Activated CD4-positive, CD25-positive, alpha-beta regulatory T cell (primary cell): ENCODE measurements around the gene THADA.
"Not testable (repeated sequence)": the region's sequence is repeated elsewhere in the genome, so short reads cannot be mapped to it uniquely, and the experiment has no call there.

Experiments
- DNase-seq, 4 experiments: peaks; one replicate each; lab custom pipeline; 2025; lab: John Stamatoyannopoulos, UW

THADA gene

GRCh38 chr2:43595603-43596412 lies at the start of gene THADA:
THADA (minus strand) TSS chr2:43596038; CDS start chr2:43592392, 3,646 bp downstream.
- DNase-seq: peak; percentile 88 to 93 (median 90)

- DNase-seq: no peak
These were observed 47.8 kb upstream of the THADA start for GRCh38 chr2:43643680-43644079.

GRCh38 chr2:43642363-43642762 lies 46.5 kb upstream of the THADA start:
- DNase-seq: no peak

- peak; percentile 53 to 74 (median 57) for DNase-seq
These were observed 41.4 kb upstream of the THADA start, which contains the start of gene PLEKHH2 for GRCh38 chr2:43637030-43637803. PLEKHH2 (plus strand) TSS chr2:43637260; CDS start chr2:43644674, 7,414 bp downstream.

- DNase-seq: no peak
These were observed 40.8 kb upstream of the THADA start for GRCh38 chr2:43636621-43637020.

- DNase-seq: not testable (repeated sequence)
These were observed 40.3 kb upstream of the THADA start for GRCh38 chr2:43636153-43636552.

GRCh38 chr2:43634604-43635306 lies 38.9 kb upstream of the THADA start:
- DNase-seq: no peak

- DNase-seq: no peak
These were observed 35.9 kb upstream of the THADA start for GRCh38 chr2:43631618-43632317.

GRCh38 chr2:43622931-43623451 lies 27.2 kb upstream of the THADA start:
- DNase-seq: no peak

- no peak for DNase-seq
These were observed 23.7 kb upstream of the THADA start for GRCh38 chr2:43619511-43619910.

GRCh38 chr2:43616967-43617680 lies 21.3 kb upstream of the THADA start:
- no peak for DNase-seq

- no peak for DNase-seq
These were observed 17.1 kb upstream of the THADA start for GRCh38 chr2:43612944-43613343.

- DNase-seq: peak; percentile 31 to 46 (median 42)
These were observed 16.4 kb upstream of the THADA start for GRCh38 chr2:43611987-43612894.

- no peak for DNase-seq
These were observed 14.5 kb upstream of the THADA start for GRCh38 chr2:43610361-43610760.

- DNase-seq: peak in 1 of 4 experiments; percentile 2
These were observed 13.6 kb upstream of the THADA start for GRCh38 chr2:43609290-43609918.

GRCh38 chr2:43605851-43606250 lies 10.0 kb upstream of the THADA start:
- no peak for DNase-seq

- no peak for DNase-seq
These were observed 9.3 kb upstream of the THADA start for GRCh38 chr2:43605079-43605655.

GRCh38 chr2:43604674-43605073 lies 8.8 kb upstream of the THADA start:
- no peak for DNase-seq

GRCh38 chr2:43600596-43600995 lies 4.8 kb upstream of the THADA start:
- not testable (repeated sequence) for DNase-seq
